Heart right ventricle (tissue), 16 donors: ENCODE measurements around the gene SPP1. TPM values are rescaled to one million over a fixed set of nuclear protein-coding genes. Genes with fewer than 3 reads are reported as not detected.

Source experiments
- ATAC-seq, 8 donors: fragments of 200-7000 bp; cut with Tn5 transposase; one replicate each; pipeline ENCODE4 v1.9.1; 2020; ENCODE audit warnings: mild to moderate bottlenecking in 8 of 8, moderate library complexity in 8 of 8, moderate number of reproducible peaks in 1 of 8
- DNase-seq, 2 donors: peaks; one replicate each; pipeline ENCODE4 v3.0.0-alpha.2; 2020
- H3K27ac ChIP-seq, 10 donors: fragments of 200-600 bp; sonication (generic) in 2 of 10; one replicate each; pipeline versions ENCODE4 v1.5.0 to v1.8.0; 2020 to 2022; ENCODE audit warnings: mild to moderate bottlenecking in 3 of 10
- H3K27me3 ChIP-seq, 7 donors: fragments of 200-600 bp; one replicate each; pipeline ENCODE4 v1.8.0; 2021 to 2022; ENCODE audit warnings: mild to moderate bottlenecking in 2 of 7
- H3K36me3 ChIP-seq, 9 donors: fragments of 200-600 bp; sonication (generic) in 1 of 9; one replicate each; pipeline versions ENCODE4 v1.5.0 to v1.8.0; 2020 to 2022; ENCODE audit warnings: mild to moderate bottlenecking in 2 of 9
- H3K4me1 ChIP-seq, 9 donors: fragments of 200-600 bp; sonication (generic) in 1 of 9; one replicate each; pipeline versions ENCODE4 v1.5.0 to v1.8.0; 2020 to 2022; ENCODE audit warnings: mild to moderate bottlenecking in 4 of 9
- H3K4me3 ChIP-seq, 10 donors: fragments of 200-600 bp; sonication (generic) in 2 of 10; one replicate each; pipeline versions ENCODE4 v1.5.0 to v1.8.0; 2020 to 2022; ENCODE audit warnings: mild to moderate bottlenecking in 7 of 10, moderate library complexity in 2 of 10
- H3K9me3 ChIP-seq, 11 donors: fragments of 200-600 bp in 10 of 11; sonication (generic) in 2 of 11; one replicate each; pipeline versions ENCODE4 v1.5.0 to v1.8.0; 2013 to 2022; ENCODE audit warnings: mild to moderate bottlenecking in 2 of 11, control low read depth in 1 of 11, moderate library complexity in 1 of 11
- CTCF ChIP-seq, 9 donors: fragments of 200-600 bp; sonication (generic) in 2 of 9; IDR thresholded peaks; one replicate each; pipeline versions ENCODE4 v1.5.0 to v1.8.0; 2021 to 2022; ENCODE audit warnings: antibody characterized with exemption in 9 of 9, mild to moderate bottlenecking in 5 of 9, moderate library complexity in 1 of 9
- WGBS, 2 donors: extraction: QIAGEN DNeasy Blood & Tissue Kit; methylation state at CpG; one replicate each; pipeline ENCODE4 v1.1.7; 2013; ENCODE audit warnings: inconsistent platforms in 1 of 2; 5-methylcytosine and 5-hydroxymethylcytosine counted together
- intact Hi-C, 10 donors: fragments of 100-400 bp; cut with DNase I; formaldehyde crosslinking; loops; one replicate each; pipeline versions ENCODE4 v1.11.1 to v1.14.2; 2022
- polyA plus RNA-seq, 2 donors: library from polyadenylated mRNA; stranded (reverse); fragments of 200-250 nt; gene quantifications; one replicate each; pipeline ENCODE4 v1.2.3, GENCODE V29; 2013
- total RNA-seq, 10 donors: library from RNA; stranded (reverse); fragmentation: NEBNext Ultra II Directional in 3 of 10; extraction: Animal tissue kit (Norgen Biotek cat#: 25700) in 3 of 10; gene quantifications; one replicate each; pipeline versions ENCODE4 v1.2.1 to v1.2.4, GENCODE V29; 2021 to 2023
- donor health status: Arrhythmogenic right ventricular cardiomyopathy.
- donor health status: ischemic (EF 13 %, LVEDD 7.1; RV severe dilation, severe dysfunction).
- donor health status: healthy with polysubstance abuse.
- donor health status: DM: no; HTN: yes; CAD: no.
- donor health status: DM: no; HTN: no; CAD: no.
- donor health status: ischemic (EF 25% LVEDD 6.9; RV normal size, moderate dysfunction).
- donor health status: ischemic (EF 25% LVEDD 5.7; RV mildly dilated, moderate dysfunction).
- donor health status: healthy.
- donor health status: DM: yes; HTN: yes; CAD: no.
- donor health status: Ischemic cardiomyopathy.
- donor health status: ischemic (EF 35%, LVEDD 5.7; RV mildly dilated, moderate dysfunction).
- donor health status: nonischemic (EF 11% LVEDD 7.7; RV severe dilation, severe dysfunction).
- donor health status: DM: yes; HTN: yes; CAD: no.
- donor health status: PGD.
- donor health status: ischemic (EF 29% LVEDD 5.4; RV normal size, mild dysfunction).
- donor health status: nonischemic (EF 23%, LVEDD 6.1; RV moderate dilation, normal function).

Gene SPP1
- total and polyA plus RNA-seq, 12 donors = 1.2 to 246 (median 7.0) TPM

- no peak for ATAC-seq
- WGBS, 2 donors = 92 to 93% methylated on average over 8 of the region's 8 CpGs
- Histone ChIP-seq H3K9me3 (no peaks in the 10 kb centered on the region), H3K4me3 (no peak overlapping the region), H3K36me3 (no peaks in the 10 kb centered on the region), H3K27ac (no peak overlapping the region), H3K27me3 (peaks cover 0 to 7% (median 0%) of the 10 kb centered on the region in 7 donors), H3K4me1 (no peaks in the 10 kb centered on the region)
- no peak for DNase-seq
- intact Hi-C loops = loop anchor here in 1 of 10 donors (10.0 kb wide), 1 partner anchor 307 kb away; no protein-coding TSS in a partner anchor
- no peak for TF ChIP-seq CTCF (IDR thresholded peaks at IDR 0.05)
Observed at GRCh38 chr4:87981486-87981885, 6.0 kb downstream of the SPP1 start.

GRCh38 chr4:87982036-87982435 is 6.5 kb downstream of the SPP1 start:
- 82 to 88% methylated on average over 1 of the region's 1 CpG for WGBS, 2 donors
- no peak overlapping the region for H3K4me3 ChIP-seq
- H3K27ac ChIP-seq = no peak overlapping the region
- no peaks in the 10 kb centered on the region for H3K9me3 ChIP-seq
- intact Hi-C loops = loop anchor here in 1 of 10 donors (10.0 kb wide), 1 partner anchor 307 kb away; no protein-coding TSS in a partner anchor
- H3K4me1 ChIP-seq = no peaks in the 10 kb centered on the region
- H3K27me3 ChIP-seq = peaks cover 0 to 4% (median 0%) of the 10 kb centered on the region in 7 donors
- TF ChIP-seq CTCF (IDR thresholded peaks at IDR 0.05) = no peak
- H3K36me3 ChIP-seq = no peaks in the 10 kb centered on the region
- ATAC-seq (no peak), DNase-seq (no peak)

GRCh38 chr4:87982446-87983010 is 7.0 kb downstream of the SPP1 start:
- TF ChIP-seq CTCF (IDR thresholded peaks at IDR 0.05) = no peak
- no peak for DNase-seq
- ATAC-seq = no peak
- Histone ChIP-seq H3K4me3 (no peak overlapping the region), H3K9me3 (no peaks in the 10 kb centered on the region), H3K36me3 (no peaks in the 10 kb centered on the region), H3K27ac (no peak overlapping the region), H3K4me1 (no peaks in the 10 kb centered on the region), H3K27me3 (peaks cover 0 to 8% (median 0%) of the 10 kb centered on the region in 7 donors)
- intact Hi-C loops = loop anchor here in 1 of 10 donors (10.0 kb wide), 1 partner anchor 308 kb away; no protein-coding TSS in a partner anchor
- 72 to 82% methylated on average over 13 of the region's 13 CpGs for WGBS, 2 donors

- ATAC-seq = no peak
- TF ChIP-seq CTCF (IDR thresholded peaks at IDR 0.05) = no peak
- Histone ChIP-seq H3K4me3 (no peak overlapping the region), H3K27ac (no peak overlapping the region), H3K36me3 (no peaks in the 10 kb centered on the region), H3K9me3 (no peaks in the 10 kb centered on the region), H3K4me1 (no peaks in the 10 kb centered on the region), H3K27me3 (peaks cover 0 to 13% (median 0%) of the 10 kb centered on the region in 7 donors)
- DNase-seq = no peak
- intact Hi-C loops = loop anchor here in 1 of 10 donors (10.0 kb wide), 1 partner anchor 309 kb away; no protein-coding TSS in a partner anchor
- 91 to 94% methylated on average over 2 of the region's 2 CpGs for WGBS, 2 donors
Observed at GRCh38 chr4:87983996-87984395, 8.5 kb downstream of the SPP1 start.
